ENCODE data around the gene AKNA.

AKNA gene

DNA sequence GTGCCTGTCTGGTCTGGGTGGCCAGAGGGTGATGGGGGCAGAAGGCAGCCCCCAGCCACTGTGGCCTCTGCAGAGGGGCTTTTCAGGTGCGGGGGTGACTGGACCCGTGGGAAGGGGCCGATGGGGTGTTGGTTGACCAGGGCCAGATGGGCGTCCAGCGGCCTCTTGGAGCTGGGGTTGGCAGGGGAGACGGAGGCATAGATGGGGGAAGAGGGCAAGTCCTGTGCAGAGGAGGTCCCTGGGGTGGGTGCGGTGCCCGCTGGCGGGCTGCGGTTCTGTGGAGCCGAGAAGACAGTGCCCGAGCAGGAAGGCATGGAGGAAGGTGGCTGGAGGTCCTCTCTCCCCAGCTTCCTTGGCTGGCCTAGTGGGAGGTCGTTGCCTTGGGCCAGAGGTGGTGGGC, 18.7 kb upstream of the AKNA start:
- no peaks in the 10 kb centered on the region for H3K36me3 Mint-ChIP-seq (ENCODE audit: low read depth)
- H3K4me3 Mint-ChIP-seq: no peak overlapping the region
- no peak overlapping the region for H3K27ac Mint-ChIP-seq
- no peaks in the 10 kb centered on the region for H3K9me3 Mint-ChIP-seq
- H3K4me1 Mint-ChIP-seq (ENCODE audit: low read depth): peaks cover 4% of the 10 kb centered on the region
- H3K27me3 Mint-ChIP-seq: no peaks in the 10 kb centered on the region

DNA sequence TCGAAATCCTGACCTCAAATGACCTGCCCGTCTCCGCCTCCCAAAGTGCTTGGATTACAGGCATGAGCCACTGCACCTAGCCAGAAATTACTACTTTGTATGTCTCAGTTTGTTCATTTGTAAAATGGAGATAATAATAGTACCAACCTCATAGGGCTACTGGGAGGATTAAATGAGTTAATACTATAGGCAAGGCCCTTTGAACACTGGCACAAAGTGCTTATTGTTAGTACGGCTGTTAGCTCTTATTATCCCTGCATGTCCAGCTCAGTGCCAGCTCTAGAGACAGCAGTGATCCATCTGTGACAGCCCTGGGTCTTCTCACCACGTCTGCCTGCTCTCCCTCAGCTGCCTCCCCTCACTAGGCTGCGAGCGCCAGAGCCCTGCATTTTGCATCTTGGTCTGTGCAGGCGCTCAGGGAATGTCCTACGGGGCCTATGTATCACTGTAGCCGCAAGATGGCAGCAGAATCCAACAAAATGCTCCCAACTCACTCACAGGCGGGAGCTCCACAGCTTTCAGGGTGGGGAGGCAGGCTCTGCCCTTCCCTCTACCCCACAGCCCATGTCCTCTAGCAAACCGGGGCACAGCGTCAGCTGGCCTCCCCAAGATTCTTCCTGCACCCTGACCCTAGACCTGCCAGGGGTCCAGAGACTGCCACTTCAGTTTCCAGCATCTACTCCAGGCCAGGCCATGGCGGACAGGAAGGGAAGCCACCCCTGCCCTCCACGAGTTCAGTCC, 17.7 kb upstream of the AKNA start:
- Mint-ChIP-seq H3K9me3 (no peaks in the 10 kb centered on the region), H3K4me3 (no peak overlapping the region), H3K27me3 (no peaks in the 10 kb centered on the region), H3K27ac (peak overlapping the region; percentile 9), H3K36me3 (ENCODE audit: low read depth) (no peaks in the 10 kb centered on the region), H3K4me1 (ENCODE audit: low read depth) (peaks cover 4% of the 10 kb centered on the region)

DNA sequence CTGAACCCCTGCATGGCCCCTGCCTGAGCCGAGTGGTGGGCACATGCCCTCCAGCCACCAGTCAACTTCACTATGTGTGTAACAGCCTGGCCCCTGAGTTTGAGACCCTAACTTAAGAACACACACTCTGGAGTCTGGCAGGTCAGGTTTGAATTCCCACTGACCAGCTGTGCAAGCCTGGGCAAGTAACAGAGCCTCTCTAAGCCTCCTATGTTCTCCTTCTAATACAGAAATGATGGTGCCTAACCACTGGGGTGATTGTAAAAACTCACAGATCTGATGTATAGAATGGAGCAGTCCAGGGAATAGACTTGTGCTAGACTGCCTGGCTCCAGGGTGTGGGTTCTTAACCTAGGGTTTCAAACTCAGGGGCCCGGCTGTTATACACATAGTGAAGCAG, 16.7 kb upstream of the AKNA start:
- H3K4me3 Mint-ChIP-seq: no peak overlapping the region
- H3K36me3 Mint-ChIP-seq (ENCODE audit: low read depth): no peaks in the 10 kb centered on the region
- no peaks in the 10 kb centered on the region for H3K9me3 Mint-ChIP-seq
- peaks cover 4% of the 10 kb centered on the region for H3K4me1 Mint-ChIP-seq (ENCODE audit: low read depth)
- H3K27ac Mint-ChIP-seq: peak overlapping the region; percentile 31
- H3K27me3 Mint-ChIP-seq: no peaks in the 10 kb centered on the region

DNA sequence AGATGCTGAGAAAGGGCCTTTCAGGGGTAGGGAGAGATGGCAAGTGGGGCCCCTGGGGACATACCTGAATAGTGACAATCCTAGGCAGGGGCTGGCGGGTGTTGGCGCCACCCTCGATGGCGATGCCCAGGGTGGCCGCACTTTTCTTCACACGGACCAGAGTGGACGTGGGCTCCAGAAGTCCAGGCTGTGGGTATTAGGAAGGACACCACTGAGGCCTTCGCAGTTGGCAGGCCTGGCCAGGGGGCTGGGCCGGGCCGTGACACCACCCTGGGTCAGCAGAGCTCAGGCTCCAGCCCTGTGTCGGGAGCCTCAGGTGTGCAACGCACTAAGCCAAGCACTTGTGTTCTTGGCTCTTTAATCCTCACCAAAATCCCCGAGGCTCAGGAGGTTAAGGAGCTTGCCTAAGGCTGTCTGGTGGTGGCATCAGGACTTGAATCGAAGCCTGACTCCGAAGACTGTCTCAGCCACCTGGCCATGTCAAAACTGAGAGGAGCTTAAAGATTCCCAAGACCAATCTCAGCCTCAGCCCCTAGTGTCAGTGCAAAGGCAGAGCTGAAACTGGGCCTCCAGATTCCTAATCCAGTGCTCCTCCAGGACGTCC, 15.5 kb upstream of the AKNA start:
- Mint-ChIP-seq H3K9me3 (no peaks in the 10 kb centered on the region), H3K4me3 (no peak overlapping the region), H3K36me3 (ENCODE audit: low read depth) (no peaks in the 10 kb centered on the region), H3K4me1 (ENCODE audit: low read depth) (peaks cover 4% of the 10 kb centered on the region), H3K27ac (no peak overlapping the region), H3K27me3 (no peaks in the 10 kb centered on the region)

DNA sequence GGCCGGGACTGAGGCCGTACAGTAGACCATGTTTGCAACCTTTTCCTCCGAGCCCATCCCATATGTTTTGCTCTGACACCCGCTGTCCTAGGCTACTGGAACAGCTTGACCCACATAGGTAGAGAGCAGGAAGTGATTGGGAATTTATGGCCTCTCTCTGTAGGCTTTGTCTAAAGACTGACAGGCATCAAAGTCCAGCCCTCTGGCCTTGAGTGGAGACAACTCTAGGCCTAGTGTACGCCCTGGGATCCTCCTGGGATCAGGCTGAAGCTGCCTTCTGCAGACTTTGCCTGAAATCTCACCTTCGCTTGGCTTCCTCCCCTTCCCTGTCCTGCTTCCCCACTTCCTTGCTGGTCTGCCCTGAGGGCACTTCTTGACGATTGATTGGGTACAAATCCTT, 13.6 kb upstream of the AKNA start:
- Mint-ChIP-seq H3K27me3 (no peaks in the 10 kb centered on the region), H3K9me3 (no peaks in the 10 kb centered on the region), H3K27ac (no peak overlapping the region), H3K36me3 (ENCODE audit: low read depth) (no peaks in the 10 kb centered on the region), H3K4me1 (ENCODE audit: low read depth) (peaks cover 19% of the 10 kb centered on the region), H3K4me3 (no peak overlapping the region)

DNA sequence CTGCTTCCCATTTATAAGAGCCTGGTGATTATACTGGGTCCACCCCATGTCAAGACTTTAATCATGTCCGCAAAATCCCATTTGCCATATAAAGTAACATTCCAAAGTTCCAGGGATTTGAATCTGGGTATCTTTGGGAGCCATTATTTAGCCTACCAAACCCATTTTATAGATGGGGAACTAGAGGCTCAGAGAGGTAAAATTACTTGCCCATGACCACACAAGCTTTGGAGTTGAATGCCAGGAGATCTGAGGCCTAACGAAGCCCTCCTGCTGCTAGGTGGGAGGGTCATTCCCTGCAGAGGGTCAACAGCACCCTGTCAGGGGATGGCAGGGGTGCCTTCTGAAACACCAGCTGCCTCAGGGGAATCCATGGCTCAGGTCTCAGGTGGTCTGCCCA, 13.0 kb upstream of the AKNA start:
- Mint-ChIP-seq H3K4me1 (ENCODE audit: low read depth) (peaks cover 24% of the 10 kb centered on the region), H3K27me3 (no peaks in the 10 kb centered on the region), H3K4me3 (no peak overlapping the region), H3K36me3 (ENCODE audit: low read depth) (peaks cover 2% of the 10 kb centered on the region), H3K27ac (no peak overlapping the region), H3K9me3 (no peaks in the 10 kb centered on the region)

DNA sequence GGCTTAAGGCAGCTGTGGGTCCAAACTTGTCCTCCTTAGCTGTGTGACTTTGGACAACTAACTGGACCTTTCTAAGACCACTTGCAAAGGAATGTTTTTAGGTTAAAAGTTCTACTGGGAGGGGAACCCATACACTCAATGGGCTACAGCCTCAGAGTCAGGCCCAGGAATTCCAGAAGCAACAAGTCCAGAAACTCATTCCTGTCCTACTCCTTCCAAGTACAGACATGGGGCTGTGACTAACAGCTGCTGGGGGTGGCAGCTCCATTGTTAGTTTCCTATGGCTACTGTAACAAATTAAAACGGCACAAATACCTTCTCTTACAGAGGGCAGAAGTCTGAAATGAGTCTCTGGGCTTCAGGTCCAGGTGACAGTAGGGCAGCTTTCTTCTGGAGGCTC, 12.4 kb upstream of the AKNA start:
- Mint-ChIP-seq H3K4me3 (no peak overlapping the region), H3K27me3 (no peaks in the 10 kb centered on the region), H3K36me3 (ENCODE audit: low read depth) (peaks cover 4% of the 10 kb centered on the region), H3K27ac (no peak overlapping the region), H3K9me3 (no peaks in the 10 kb centered on the region), H3K4me1 (ENCODE audit: low read depth) (peaks cover 26% of the 10 kb centered on the region)

DNA sequence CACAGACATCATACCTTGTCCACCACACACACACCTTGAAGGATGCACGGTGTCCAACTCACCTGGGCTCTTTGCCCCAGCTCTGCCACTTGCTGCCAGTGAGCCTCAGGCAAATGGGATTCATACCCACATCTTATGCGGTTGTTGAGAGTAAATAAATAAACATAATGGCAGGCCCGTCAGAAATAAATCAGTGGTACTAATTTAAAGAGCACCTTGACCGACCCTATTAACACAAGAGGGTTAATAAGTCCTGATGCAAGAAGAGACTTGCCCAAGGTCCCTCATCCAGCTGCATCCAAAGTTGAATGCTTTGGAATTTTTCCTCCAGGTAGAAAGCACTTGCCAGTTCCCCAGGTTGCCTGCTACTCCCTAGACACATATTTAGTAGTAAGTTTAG, 11.6 kb upstream of the AKNA start:
- H3K4me1 Mint-ChIP-seq (ENCODE audit: low read depth): peaks cover 34% of the 10 kb centered on the region
- H3K27me3 Mint-ChIP-seq: no peaks in the 10 kb centered on the region
- H3K36me3 Mint-ChIP-seq (ENCODE audit: low read depth): peaks cover 4% of the 10 kb centered on the region
- no peaks in the 10 kb centered on the region for H3K9me3 Mint-ChIP-seq
- no peak overlapping the region for H3K4me3 Mint-ChIP-seq
- no peak overlapping the region for H3K27ac Mint-ChIP-seq

DNA sequence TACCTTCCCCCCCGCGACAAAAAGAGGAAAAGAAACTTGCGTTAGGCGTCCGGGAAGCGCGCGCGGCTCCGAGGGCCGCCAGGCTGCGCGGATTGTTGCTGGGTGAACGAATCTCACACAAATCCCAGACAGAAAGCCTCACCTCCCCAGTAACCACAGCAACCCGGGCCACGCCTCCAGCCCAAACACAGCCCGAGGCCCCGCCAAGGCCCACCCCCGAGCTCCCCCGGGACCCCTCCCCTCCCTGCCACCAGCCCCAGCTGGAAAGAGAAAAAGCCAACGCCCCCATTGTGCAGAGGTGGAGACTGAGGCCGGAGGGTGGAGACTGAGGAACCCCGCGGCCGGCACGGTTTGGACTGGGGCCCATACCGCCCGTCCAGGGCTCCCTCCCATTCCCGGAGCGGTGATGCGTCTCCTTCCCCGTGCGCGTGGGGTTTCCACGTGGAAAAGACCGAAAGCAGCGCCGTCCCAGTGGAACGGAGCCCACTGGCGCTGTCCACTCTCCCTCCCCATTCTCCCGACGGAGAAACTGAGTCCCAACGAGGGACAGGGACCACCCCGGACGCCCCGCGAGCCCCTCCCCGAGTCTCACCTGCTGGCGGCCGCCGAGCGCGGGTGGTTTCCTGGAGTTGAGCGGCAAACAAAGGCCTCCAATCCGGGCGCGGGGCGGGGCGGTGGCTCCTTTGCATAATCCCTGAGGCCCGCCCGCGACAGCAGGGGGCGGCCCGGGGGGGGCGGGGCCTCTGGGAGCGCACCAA, 10.2 kb upstream of the AKNA start:
- no peaks in the 10 kb centered on the region for H3K9me3 Mint-ChIP-seq
- H3K27me3 Mint-ChIP-seq: no peaks in the 10 kb centered on the region
- peaks cover 47% of the 10 kb centered on the region for H3K4me1 Mint-ChIP-seq (ENCODE audit: low read depth)
- H3K36me3 Mint-ChIP-seq (ENCODE audit: low read depth): peaks cover 4% of the 10 kb centered on the region
- peak overlapping the region; percentile 84 for H3K27ac Mint-ChIP-seq
- peak overlapping the region; percentile 94 for H3K4me3 Mint-ChIP-seq

DNA sequence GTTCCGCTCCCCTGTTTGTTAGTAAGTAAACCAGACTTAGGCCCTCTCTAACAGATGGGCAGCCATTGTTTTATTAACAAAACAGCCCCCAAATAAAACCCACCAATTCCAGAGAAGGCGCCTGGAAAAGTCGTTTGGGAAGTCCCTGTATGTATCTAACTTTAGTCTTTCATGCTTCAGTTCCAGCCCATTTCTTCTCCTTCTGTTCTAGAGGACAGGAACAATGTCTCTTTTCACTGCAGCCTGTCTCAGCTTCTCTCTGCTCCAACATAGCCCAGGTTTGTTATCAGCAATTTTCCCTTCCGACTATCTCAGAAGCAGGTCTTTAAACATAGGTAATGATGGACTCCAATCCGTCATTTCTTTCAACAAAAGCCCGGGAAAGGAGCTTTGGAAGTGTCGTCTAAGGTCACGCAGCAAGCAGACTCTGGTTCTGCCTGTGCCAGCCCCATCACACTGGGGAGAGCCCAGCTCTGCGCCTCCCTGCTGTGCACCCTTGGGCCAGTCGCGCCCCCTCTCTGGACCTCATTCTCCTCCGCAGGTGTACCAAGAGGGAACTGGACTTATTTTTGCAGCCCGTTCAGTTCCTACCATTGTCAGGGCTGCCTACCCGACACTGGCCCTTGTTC, 9.6 kb upstream of the AKNA start:
- Mint-ChIP-seq H3K36me3 (ENCODE audit: low read depth) (peaks cover 9% of the 10 kb centered on the region), H3K27ac (peak overlapping the region; percentile 84), H3K27me3 (no peaks in the 10 kb centered on the region), H3K9me3 (no peaks in the 10 kb centered on the region), H3K4me3 (peak overlapping the region; percentile 94), H3K4me1 (ENCODE audit: low read depth) (peaks cover 53% of the 10 kb centered on the region)

DNA sequence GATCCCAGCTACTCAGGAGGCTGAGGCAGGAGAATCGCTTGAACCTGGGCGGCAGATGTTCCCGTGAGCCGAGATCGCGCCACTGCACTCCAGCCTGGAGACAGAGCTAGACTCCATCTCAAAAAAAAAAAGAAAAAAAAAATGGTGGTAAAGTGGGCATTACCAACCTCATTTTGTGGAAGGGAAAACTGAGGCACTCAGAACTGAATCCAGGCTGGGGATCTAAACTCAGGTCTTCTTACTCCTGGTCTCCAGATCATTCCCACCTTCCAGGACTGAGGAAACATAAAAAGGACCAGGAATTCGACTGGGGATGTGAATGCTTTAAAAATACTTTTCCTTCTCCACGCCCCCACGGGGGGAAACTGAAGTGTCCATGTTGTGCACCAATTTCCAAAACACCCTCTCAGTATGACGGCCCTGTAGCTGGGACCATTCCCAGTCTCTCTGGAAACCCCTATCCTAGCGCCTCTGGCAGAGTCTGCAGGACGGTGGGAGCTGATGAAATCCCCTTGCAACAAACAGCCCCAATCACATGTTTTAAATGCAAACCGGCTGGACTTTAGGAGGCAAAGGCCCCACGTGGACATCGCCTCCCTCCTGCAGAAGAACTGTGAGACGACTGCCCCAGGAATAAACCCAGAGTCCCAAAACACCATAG, 8.9 kb upstream of the AKNA start:
- Mint-ChIP-seq H3K27ac (peak overlapping the region; percentile 84), H3K36me3 (ENCODE audit: low read depth) (peaks cover 9% of the 10 kb centered on the region), H3K27me3 (no peaks in the 10 kb centered on the region), H3K4me3 (peak overlapping the region; percentile 94), H3K9me3 (no peaks in the 10 kb centered on the region), H3K4me1 (ENCODE audit: low read depth) (peaks cover 56% of the 10 kb centered on the region)

DNA sequence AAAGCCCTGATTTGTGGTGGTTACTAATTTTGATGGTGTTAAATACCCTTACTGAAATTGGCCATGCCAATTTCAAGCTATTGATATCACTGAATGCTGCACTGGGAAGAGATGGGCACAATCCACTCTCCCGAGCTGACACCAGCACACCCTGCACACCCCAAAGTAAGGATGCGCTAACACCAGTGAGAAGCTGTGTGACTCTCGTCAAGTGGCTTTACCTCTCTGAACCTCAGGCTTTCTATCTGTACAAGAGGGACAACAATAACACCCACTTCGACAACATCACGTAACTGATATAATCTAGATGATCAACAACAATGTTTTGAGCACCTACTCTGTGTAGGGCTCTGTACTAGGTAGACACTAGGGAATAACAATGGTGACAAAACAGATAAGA, 8.0 kb upstream of the AKNA start:
- H3K27ac Mint-ChIP-seq: peak overlapping the region; percentile 69
- H3K27me3 Mint-ChIP-seq: no peaks in the 10 kb centered on the region
- H3K4me1 Mint-ChIP-seq (ENCODE audit: low read depth): peaks cover 63% of the 10 kb centered on the region
- H3K9me3 Mint-ChIP-seq: no peaks in the 10 kb centered on the region
- peaks cover 15% of the 10 kb centered on the region for H3K36me3 Mint-ChIP-seq (ENCODE audit: low read depth)
- H3K4me3 Mint-ChIP-seq: peak overlapping the region; percentile 61

DNA sequence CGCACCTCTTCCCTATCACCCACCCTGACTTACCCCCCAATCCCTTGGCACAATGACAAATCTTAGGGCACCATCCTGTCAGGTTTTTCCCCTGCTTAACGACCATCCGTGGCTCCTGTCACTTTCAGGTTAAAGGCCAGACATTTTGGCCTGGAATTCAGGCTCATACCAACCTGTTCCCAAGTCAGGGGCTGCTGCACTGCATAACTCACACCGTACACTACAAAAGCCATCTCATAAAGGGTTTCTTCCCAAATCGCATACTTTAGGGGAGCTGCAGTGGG, 7.5 kb upstream of the AKNA start:
- H3K9me3 Mint-ChIP-seq: no peaks in the 10 kb centered on the region
- peaks cover 20% of the 10 kb centered on the region for H3K36me3 Mint-ChIP-seq (ENCODE audit: low read depth)
- H3K4me1 Mint-ChIP-seq (ENCODE audit: low read depth): peaks cover 68% of the 10 kb centered on the region
- peak overlapping the region; percentile 69 for H3K27ac Mint-ChIP-seq
- no peaks in the 10 kb centered on the region for H3K27me3 Mint-ChIP-seq
- peak overlapping the region; percentile 61 for H3K4me3 Mint-ChIP-seq

DNA sequence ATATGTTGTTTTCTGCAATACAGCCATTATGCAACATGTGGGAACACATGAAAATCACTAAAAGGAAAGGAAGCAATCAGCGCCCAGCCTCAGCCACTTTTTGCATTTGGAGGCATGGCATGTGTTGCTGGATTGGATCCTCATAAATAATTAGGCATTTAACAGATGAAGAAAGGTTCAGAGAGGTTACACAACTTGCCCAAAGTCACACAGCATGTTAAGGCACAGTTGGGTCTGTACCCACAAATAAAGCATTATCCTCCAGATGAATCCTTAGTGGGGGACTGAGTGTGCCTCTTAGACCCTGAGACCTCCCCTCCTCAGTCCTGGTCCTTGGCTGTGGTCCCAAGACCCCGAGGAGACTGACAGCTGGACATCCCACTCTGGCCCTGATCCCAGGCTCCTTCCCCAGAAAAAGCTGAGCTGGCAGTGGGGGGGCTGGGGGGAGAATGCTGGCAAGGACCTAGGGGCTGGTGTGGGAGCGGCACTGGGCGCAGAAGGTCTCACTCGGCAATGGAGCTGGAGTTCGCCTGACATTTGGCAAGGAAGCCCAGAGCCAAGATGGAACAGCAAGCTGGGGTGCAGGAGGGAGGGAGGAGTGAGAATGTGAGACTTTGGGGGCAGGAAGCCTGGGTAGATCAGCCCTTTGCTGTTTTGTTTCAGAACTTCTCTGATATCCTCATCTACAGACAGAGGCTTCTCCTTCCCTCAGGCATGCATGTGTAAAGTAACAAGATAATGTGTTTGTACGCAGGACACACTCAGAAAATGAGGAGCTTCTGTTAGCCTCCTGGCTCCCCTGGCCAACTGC, 6.9 kb upstream of the AKNA start:
- Mint-ChIP-seq H3K4me3 (peak overlapping the region; percentile 61), H3K4me1 (ENCODE audit: low read depth) (peaks cover 74% of the 10 kb centered on the region), H3K27ac (peak overlapping the region; percentile 83), H3K36me3 (ENCODE audit: low read depth) (peaks cover 25% of the 10 kb centered on the region), H3K9me3 (no peaks in the 10 kb centered on the region), H3K27me3 (no peaks in the 10 kb centered on the region)

Measured in stimulated activated naive CD8-positive, alpha-beta T cell treated with anti-CD3 and anti-CD28 coated beads, Interleukin-15, Interleukin-2, amounts not matched to agents 100 ng/mL and 50 ng/mL, for 24 hours (primary cell).